Astrocyte of the hippocampus (primary cell): ENCODE data around the gene RAB11B.
"Not testable (repeated sequence)": the region's sequence is repeated elsewhere in the genome, so short reads cannot be mapped to it uniquely, and the experiment has no call there.

Experiments
- DNase-seq: peaks from one replicate; pipeline ENCODE4 v3.0.0; 2011; ENCODE audit warnings: low read depth, low spot score

Gene RAB11B

DNA sequence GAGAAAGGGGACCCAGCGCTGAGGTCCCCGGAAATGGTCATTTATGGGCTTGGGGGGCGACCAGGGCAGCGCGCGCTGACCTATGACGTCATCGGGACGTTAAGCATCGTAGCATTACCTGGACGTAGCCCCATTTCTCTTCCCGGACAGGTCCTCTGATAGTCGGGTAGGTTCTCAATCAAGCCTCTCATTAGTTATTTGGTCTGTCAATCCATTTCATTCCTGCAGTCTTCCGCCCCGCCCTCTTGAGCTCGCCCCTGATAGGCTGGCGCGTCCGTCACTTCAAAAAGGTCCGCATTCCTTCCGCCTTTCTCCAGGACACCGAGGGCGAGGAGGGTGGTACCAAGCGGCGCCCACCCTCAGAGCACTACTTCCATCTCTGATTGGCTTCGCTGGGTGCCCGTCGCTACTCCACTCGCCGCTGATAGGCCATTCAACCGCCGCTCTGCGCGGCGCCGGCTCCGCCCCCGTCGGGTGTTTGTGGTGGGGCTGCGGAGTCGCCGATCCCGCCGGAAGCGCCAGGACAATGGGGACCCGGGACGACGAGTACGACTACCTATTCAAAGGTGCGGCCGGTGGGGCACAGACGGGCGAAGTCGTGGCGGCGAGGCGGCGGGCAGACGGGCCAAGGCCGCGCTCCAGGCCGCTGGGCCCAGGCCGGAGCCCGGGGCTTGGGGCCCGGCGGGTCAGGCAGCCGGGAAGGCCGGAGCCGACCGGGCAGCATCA lies at the start of gene RAB11B:
RAB11B (plus strand) TSS at position 470 of the 726 bp plus-strand sequence; CDS start at position 527, 57 bp downstream.
- peak; percentile 100 for DNase-seq

GRCh38 chr19:8341504-8341903 lies 48.7 kb upstream of the RAB11B start:
- not testable (repeated sequence) for DNase-seq

- no peak for DNase-seq
Observed at GRCh38 chr19:8342316-8342683, 47.9 kb upstream of the RAB11B start.

DNA sequence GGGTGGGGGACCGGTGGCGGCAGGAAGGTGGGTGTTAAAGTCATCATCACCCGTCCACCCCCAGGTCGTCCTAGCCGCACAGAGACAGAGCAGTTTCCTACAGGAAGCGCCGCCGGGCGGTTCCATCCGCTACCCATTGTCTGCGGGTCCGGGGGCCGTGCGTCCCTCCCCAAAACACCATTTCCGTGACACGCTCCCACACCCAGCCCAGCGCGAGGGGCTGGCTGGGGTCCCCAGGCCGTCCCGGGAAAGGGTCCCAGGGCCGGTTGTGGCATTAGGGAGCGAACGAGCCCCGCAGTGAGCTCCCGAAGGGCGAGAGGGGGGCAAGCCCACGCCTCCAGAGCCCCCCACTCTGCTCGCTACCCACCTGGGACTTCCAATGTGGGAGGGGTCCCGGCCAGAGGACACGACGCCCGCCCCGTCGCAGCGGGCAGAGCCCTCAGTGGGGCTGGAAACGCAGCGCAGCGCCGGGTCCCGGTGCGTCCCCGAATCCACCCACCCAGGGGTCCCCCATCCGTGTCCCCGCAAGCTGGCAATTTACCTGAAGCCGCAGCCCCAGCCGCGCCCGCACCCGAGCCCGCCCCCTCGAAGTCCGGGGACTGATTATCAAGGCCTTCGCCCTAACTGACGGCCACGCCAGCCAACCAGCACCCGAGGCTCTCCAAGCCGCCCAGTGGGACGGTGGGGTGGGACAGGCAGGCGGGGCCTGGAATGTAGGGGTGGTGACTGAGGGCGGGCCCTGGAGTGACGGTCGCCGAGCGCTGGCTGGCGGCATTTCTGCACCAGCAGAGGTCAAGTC lies 47.3 kb upstream of the RAB11B start, which contains the start of gene KANK3:
KANK3 (minus strand) TSS at position 579 of the 799 bp plus-strand sequence. CDS start 5,434 bp downstream, outside the sequence.
- peak; percentile 96 for DNase-seq

GRCh38 chr19:8343483-8343844 lies 46.7 kb upstream of the RAB11B start:
- no peak for DNase-seq

GRCh38 chr19:8349629-8350372 lies 40.4 kb upstream of the RAB11B start:
- DNase-seq: not testable (repeated sequence)

- DNase-seq: peak; percentile 34
Observed at GRCh38 chr19:8352134-8352827, 37.9 kb upstream of the RAB11B start.

- not testable (repeated sequence) for DNase-seq
Observed at GRCh38 chr19:8352845-8353244, 37.3 kb upstream of the RAB11B start.

DNA sequence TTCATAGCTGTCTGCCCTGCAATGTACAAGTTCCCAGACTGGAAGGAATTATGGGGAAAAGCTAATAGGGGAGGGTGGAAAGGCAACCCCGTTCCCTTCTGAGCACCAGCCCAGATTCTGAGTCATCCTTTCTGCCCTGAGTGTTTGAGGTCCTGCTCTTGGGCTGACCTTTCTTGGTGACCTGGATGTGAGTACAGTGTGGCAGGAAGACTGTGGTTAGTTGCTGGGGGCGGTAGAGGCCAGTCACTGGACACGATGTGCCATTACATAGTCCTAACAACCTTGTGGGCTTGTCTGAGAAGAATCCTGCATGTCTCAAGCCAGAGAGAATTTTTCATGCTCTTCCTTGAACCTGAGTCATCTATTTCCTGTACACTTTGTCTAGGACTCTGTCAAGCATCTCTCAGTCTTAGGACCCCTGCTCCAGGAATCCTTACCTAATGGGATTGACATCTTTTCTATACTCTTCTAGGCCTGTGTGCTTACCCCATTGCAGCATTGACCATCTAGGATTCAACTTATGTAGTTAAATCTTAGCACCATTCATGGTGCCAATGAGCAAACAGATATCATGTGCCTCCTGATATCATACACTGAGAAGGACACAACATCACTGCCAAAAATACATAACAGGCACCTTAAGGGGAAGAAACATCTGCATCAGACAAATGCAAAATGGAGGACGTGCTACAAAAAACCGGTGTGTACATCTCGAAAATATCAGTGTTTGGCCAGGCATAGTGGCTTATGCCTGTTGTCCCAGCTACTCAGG lies 34.3 kb upstream of the RAB11B start:
- DNase-seq: peak; percentile 87

DNA sequence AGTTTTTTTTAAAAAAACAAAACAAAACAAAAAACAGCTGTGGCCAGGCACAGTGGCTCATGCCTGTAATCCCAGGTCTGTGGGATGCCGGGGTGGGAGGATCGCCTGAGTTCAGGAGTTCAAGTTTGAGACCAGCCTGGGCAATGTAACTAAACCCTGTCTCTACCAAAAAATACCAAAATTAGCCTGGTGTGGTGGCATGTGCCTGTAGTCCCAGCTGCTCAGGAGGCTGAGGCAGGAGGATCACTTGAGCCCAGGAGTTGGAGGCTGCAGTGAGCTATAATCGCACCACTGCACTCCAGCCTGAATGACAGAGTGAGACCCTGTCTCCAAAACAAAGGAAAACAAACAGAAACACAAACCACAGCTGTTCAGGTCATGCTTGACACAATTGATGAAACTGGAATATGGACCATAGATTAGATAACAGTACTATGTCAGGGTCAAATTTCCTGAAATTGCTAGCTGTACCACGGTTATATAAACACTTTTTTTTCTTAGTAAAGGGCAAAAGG lies 33.1 kb upstream of the RAB11B start:
- no peak for DNase-seq

GRCh38 chr19:8358948-8359347 lies 31.2 kb upstream of the RAB11B start:
- no peak for DNase-seq

- no peak for DNase-seq
Observed at GRCh38 chr19:8360196-8360595, 30.0 kb upstream of the RAB11B start.

- peak; percentile 99 for DNase-seq
Observed at GRCh38 chr19:8361921-8362793, 28.0 kb upstream of the RAB11B start.

- peak; percentile 77 for DNase-seq
Observed at GRCh38 chr19:8363803-8364771, 26.1 kb upstream of the RAB11B start, which contains the start of gene ANGPTL4. Gene ANGPTL4 (plus strand): TSS chr19:8364155. CDS start chr19:8364322, 167 bp downstream.

GRCh38 chr19:8366121-8366581 lies 24.0 kb upstream of the RAB11B start:
- no peak for DNase-seq

GRCh38 chr19:8366961-8367326 lies 23.2 kb upstream of the RAB11B start:
- DNase-seq: no peak

DNA sequence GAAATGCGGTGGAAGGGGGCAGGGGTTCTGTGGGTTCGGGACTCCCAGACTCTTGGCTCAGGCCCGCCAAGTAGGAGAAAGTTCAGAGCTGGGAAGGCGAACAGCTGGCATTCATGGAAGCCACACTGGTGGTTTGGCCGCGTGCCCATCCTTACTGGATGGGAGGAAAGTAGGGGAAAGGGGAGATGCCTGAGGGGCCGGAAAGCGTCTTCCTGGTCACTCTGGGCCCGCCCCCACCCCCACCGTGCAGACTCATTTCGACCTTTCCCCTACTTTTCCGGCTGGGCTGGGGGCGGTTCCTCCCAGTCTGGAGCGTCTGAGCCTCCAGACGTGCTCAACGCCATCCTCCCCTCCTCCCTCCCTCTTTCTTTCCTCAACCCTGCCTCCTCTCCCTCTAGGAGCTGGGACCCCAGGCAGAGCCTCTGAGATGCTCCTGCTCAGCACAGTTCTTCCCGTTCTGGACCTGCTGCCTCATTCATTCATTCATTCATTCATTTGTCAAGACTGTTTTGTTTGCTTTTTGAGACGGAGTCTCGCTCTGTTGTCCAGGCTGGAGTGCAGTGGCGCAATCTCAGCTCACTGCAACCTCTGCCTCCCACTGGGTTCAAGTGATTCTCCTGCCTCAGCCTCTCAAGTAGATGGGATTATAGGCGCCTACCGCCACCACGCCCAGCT lies 22.7 kb upstream of the RAB11B start:
- peak; percentile 99 for DNase-seq
